ENCODE data around the gene SPRYD3.
"Not testable (repeated sequence)": the region's sequence is repeated elsewhere in the genome, so short reads cannot be mapped to it uniquely, and the experiment has no call there.

The SPRYD3 gene

DNA sequence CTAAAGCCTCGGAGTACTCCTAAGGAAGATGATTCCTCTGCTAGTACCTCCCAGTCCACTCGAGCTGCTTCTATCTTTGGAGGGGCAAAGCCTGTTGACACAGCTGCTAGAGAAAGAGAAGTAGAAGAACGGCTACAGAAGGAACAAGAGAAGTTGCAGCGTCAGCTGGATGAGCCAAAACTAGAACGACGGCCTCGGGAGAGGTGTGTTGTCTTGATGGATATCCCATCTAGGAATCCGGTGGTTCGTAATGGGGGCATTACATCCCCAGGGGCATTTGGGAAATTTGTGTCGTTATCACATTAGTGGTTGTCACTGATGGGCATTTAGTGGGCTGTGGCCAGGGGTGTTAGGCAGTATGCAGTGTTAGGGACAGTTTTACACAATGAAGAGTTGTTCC, 45.4 kb downstream of the SPRYD3 start:
- in situ Hi-C loops (cut with MboI; ENCODE audit: low sequenced_read_pairs): not testable (repeated sequence)

DNA sequence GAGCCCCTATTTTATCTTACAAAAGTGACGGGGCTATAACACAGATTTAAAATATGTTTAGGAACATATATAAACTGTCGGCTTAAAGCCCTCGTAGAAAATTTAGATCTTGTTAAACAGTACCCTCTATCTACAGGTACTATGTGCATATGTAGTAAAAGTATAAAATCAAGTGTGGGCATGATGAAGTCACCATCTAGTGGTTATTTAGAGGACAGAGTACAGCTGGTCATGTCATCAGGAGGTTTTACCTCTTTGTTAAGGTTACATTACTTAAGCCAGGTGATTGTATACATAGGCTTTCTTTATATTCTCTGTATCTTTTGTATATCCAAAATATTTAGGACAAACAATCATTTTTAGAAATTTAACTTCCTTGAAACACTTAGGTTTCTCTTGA, 47.6 kb downstream of the SPRYD3 start:
- in situ Hi-C loops (cut with MboI; ENCODE audit: low sequenced_read_pairs): no loop called here

- in situ Hi-C loops (cut with MboI; ENCODE audit: low sequenced_read_pairs): loop anchor here (10.0 kb wide), 1 partner anchor 438 kb away; no protein-coding TSS in a partner anchor
Observed at GRCh38 chr12:53027014-53027413, 52.2 kb downstream of the SPRYD3 start.

DNA sequence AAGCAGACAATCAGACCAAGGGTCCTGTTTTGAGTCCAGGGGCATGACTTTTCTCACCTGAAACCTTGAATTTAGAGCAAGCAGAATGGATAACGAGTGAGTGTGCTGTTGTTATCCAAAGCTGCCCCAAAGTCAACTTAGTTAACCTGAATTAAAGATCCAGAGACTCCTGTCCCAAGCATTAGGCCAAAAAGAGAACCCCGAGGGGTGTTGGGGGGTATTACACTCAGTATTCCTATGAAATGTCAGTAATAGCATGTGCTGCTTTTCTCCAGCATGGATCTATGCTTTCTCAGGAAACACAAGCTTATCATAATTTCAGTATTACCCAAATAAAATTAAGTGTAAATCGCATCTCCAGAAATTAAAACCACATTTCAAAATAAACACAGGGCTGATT, 53.9 kb downstream of the SPRYD3 start:
- in situ Hi-C loops (cut with MboI; ENCODE audit: low sequenced_read_pairs): loop anchor here (10.0 kb wide), 1 partner anchor 440 kb away; no protein-coding TSS in a partner anchor

- in situ Hi-C loops (cut with MboI; ENCODE audit: low sequenced_read_pairs): no loop called here
Observed at GRCh38 chr12:53014709-53015108, 64.5 kb downstream of the SPRYD3 start.

Data from HL-60/S4 (cell line).